B cell (primary cell): ENCODE results near the gene CCKAR.

Source experiments
- EZH2 ChIP-seq: IDR thresholded peaks from 2 replicates; pipeline ENCODE4 v1.6.1; 2012; ENCODE audit warnings: borderline replicate concordance, low read depth, mild to moderate bottlenecking, moderate library complexity, low read length; ENCODE audit not compliant: insufficient read depth, poor library complexity, severe bottlenecking
- TF ChIP-seq, protein P1 (sequence below): fragments of 200-600 bp; IDR thresholded peaks from one replicate; pipeline ENCODE4 v1.8.0; 2022; ENCODE audit warnings: antibody characterized with exemption, mild to moderate bottlenecking

DNA sequence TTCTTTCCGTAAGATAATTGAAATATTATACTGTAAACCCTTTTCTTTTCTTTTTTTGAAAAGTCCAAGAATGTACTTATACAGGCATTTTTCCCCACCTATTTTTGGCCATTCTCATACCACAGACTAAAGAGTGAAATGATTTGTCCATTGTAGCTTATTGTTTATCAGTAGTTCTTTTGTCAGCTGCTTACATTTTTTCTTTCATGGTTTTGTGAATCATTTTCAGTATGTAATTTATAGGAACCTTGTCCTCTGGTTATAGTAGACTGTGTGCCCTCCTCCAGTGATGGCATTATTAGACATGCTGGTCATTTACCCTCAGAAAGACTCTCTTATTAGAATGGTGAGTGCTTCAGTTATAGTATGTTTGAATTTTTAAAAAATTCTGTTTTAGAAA is 56.7 kb downstream of the CCKAR start:
- TF ChIP-seq EZH2: no peak
- TF ChIP-seq, protein P1, sequence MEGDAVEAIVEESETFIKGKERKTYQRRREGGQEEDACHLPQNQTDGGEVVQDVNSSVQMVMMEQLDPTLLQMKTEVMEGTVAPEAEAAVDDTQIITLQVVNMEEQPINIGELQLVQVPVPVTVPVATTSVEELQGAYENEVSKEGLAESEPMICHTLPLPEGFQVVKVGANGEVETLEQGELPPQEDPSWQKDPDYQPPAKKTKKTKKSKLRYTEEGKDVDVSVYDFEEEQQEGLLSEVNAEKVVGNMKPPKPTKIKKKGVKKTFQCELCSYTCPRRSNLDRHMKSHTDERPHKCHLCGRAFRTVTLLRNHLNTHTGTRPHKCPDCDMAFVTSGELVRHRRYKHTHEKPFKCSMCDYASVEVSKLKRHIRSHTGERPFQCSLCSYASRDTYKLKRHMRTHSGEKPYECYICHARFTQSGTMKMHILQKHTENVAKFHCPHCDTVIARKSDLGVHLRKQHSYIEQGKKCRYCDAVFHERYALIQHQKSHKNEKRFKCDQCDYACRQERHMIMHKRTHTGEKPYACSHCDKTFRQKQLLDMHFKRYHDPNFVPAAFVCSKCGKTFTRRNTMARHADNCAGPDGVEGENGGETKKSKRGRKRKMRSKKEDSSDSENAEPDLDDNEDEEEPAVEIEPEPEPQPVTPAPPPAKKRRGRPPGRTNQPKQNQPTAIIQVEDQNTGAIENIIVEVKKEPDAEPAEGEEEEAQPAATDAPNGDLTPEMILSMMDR: no peak
